Ovary (tissue), 3 donors: Measurements from ENCODE around the gene DNASE1L2.

Experiments used
- CTCF ChIP-seq, 3 donors: fragments of 450-650 bp in 2 of 3; fragments of 200-600 bp in 1 of 3; IDR thresholded peaks; one replicate each; pipeline versions ENCODE4 v1.5.1 to v1.8.0; 2016 to 2022; ENCODE audit warnings: antibody characterized with exemption in 3 of 3, mild to moderate bottlenecking in 1 of 3
- EP300 ChIP-seq: sonication (generic); formaldehyde crosslinking; IDR thresholded peaks from one replicate; pipeline ENCODE4 v1.6.1; 2017; ENCODE audit warnings: antibody characterized with exemption
- POLR2A ChIP-seq: fragments of 450-650 bp; IDR thresholded peaks from one replicate; pipeline ENCODE4 v1.6.1; 2017; ENCODE audit warnings: antibody characterized with exemption, mild to moderate bottlenecking, moderate library complexity
- donor health status: DM: no; HTN: no; CAD: no.

GRCh38 chr16:2230376-2230775 lies 5.9 kb upstream of the DNASE1L2 start:
- no peak for TF ChIP-seq CTCF (IDR thresholded peaks at IDR 0.05)
- no peak for TF ChIP-seq POLR2A
- TF ChIP-seq EP300: no peak
